ENCODE measurements around the gene RNF168.

- TF ChIP-seq CTCF (optimal IDR thresholded peaks at IDR 0.05 in 1 of 3, IDR thresholded peaks at IDR 0.05 in 1 of 3, conservative IDR thresholded peaks at IDR 0.05 in 1 of 3; ENCODE audit: extremely low read depth in 1 of 3, insufficient read depth in 2 of 3, low read length in 3 of 3), result no peak
- no peak for TF ChIP-seq EZH2 (IDR thresholded peaks at IDR 0.05; ENCODE audit: low read length)
These were observed 27.9 kb upstream of the RNF168 start for GRCh38 chr3:196531418-196531817.
